IPS-11a (cell line): ENCODE measurements around the gene FAM124B.

Experiments used
- H3K4me3 ChIP-seq: one replicate; pipeline ENCODE4 v1.5.1; 2013; ENCODE audit warnings: low read depth, low read length, control low read depth

Gene FAM124B, protein sequence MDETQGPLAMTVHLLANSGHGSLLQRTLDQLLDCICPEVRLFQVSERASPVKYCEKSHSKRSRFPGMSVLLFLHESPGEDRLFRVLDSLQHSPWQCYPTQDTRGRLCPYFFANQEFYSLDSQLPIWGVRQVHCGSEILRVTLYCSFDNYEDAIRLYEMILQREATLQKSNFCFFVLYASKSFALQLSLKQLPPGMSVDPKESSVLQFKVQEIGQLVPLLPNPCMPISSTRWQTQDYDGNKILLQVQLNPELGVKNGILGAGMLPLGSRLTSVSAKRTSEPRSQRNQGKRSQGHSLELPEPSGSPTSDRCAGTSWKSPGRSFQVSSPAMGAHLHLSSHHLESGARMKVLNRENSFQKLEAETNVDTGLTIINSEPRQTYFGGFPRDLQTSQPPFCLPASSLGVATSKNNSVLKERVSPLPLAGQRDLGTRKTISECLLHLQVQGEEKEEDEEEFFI

GRCh38 chr2:224401641-224402342 lies at the start of gene FAM124B:
Gene FAM124B, minus strand, starts transcription at chr2:224402107. Its CDS starts 339 bp downstream, at chr2:224401768.
- H3K4me3 ChIP-seq = no peak within 1 kb of the TSS

- no peak overlapping the region for H3K4me3 ChIP-seq
Measured at GRCh38 chr2:224449212-224450147, 47.6 kb upstream of the FAM124B start.

DNA sequence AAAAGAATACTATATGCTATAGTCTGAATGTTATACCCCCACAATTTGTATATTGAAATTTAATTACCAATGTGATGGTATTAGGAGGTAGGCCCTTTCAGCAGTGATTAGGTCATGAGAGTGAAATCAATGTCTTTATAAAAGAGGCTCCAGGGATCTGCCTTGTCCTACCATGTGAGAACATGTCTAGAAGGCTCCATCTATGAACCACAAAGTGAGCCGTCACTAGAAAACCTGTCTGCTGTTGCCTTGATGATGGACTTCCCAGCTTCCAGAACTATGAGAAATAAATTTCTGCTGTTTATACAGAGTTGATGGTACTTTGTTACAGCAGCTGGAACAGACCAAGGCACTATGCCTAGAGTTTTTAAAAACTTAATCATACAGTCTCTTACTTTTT lies 46.3 kb upstream of the FAM124B start:
- no peak overlapping the region for H3K4me3 ChIP-seq

GRCh38 chr2:224444783-224445182 lies 42.9 kb upstream of the FAM124B start:
- no peak overlapping the region for H3K4me3 ChIP-seq

GRCh38 chr2:224444021-224444420 lies 42.1 kb upstream of the FAM124B start:
- H3K4me3 ChIP-seq = no peak overlapping the region

- H3K4me3 ChIP-seq = no peak overlapping the region
Measured at GRCh38 chr2:224442071-224442967, 40.4 kb upstream of the FAM124B start.

DNA sequence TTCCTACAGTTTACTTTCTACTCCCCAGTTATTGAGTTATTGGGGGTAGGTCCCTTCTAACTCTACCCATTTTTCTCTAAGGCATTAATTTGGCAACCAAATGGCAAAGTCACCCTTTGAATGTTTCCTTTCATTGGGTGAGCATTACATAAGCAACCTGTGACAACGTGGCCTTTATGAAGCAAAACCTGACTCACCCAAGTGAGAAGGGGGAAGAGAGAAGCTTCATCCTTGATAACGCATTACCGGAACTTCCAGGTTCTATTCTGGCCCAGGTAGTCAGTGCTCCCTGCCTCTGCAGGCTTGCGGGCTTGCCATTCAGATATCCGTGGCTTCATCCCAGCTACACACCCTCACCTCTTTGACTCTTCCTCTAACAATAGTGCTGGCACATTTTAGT lies 39.1 kb upstream of the FAM124B start:
- no peak overlapping the region for H3K4me3 ChIP-seq

DNA sequence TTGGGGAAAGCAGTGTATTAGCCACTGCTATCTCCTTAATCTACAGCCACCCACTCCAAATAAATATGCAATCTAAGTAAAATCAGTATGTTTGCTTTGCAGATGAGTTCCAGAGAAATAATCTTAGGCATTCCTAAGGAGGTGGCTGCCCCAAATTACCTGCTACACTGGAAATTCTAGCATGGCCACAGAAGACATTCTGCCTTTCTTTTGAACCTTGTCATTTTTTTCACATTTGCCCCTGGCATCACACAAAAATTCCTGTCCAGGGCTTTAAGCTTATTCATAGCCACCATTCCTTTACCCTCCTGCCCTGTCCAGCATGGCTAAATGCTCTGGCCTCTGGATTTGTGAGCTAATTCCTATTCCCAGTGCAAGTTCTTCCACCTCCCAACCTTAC lies 36.8 kb upstream of the FAM124B start:
- H3K4me3 ChIP-seq = no peak overlapping the region

GRCh38 chr2:224436634-224437033 lies 34.7 kb upstream of the FAM124B start:
- no peak overlapping the region for H3K4me3 ChIP-seq

- H3K4me3 ChIP-seq = no peak overlapping the region
Measured at GRCh38 chr2:224434618-224435017, 32.7 kb upstream of the FAM124B start.

DNA sequence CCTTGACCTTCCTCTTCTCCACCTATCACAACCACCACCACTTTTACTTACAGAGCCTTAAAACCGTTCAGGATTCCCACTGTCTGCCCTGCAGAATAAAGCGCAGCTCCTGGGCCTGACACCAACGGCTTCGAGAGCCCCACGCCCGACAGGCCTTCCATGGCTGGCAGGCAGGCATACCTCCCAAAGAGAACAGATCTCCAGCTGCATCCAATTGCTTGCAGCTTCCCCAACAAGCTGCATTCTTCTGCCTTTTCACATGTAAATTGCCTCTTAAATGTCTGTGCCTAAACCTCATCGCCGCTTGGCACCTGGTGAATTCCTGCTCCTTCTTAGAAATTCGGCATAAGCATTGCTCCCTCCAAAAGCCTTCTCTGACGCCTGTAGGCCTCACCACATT lies 31.5 kb upstream of the FAM124B start:
- H3K4me3 ChIP-seq = no peak overlapping the region

GRCh38 chr2:224432003-224432579 lies 30.2 kb upstream of the FAM124B start:
- H3K4me3 ChIP-seq = no peak overlapping the region

GRCh38 chr2:224429441-224429810 lies 27.5 kb upstream of the FAM124B start:
- no peak overlapping the region for H3K4me3 ChIP-seq

- H3K4me3 ChIP-seq = no peak overlapping the region
Measured at GRCh38 chr2:224428787-224429440, 27.0 kb upstream of the FAM124B start.

DNA sequence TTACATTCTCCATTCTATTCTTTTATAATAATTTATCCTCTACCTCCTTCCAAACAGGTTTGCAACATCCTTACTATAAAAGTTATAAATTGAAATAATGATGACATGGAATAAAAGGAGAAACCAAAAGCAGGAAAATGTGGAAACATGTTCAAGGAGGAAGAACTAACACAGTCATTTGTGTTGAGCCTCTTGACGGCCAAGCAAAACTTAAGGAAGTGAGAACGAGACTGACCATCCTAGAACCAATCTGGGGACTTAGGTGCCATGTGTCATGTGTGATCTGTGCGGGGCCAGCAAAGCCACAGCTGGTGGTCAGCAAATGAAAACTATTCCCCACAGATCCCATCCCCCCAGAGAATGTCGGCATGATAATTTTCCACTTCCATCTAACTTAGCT lies 25.6 kb upstream of the FAM124B start:
- no peak overlapping the region for H3K4me3 ChIP-seq

DNA sequence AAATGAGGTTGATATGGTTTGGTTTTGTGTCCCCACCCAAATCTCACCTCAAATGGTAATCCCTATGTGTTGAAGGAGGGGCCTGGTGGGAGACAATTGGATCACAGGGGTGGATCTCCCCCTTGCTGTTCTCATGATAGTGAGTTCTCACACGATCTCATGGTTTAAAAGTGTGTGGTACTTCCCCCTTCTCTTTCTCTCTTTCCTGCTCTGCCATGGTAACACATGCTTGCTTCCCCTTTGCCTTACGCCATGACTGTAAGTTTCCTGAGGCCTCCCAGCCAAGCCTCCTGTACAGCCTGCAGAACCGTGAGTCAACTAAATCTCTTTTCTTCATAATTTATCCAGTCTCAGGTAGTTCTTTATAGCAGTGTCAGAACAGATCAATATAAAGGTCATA lies 24.7 kb upstream of the FAM124B start:
- no peak overlapping the region for H3K4me3 ChIP-seq

GRCh38 chr2:224421065-224421464 lies 19.2 kb upstream of the FAM124B start:
- H3K4me3 ChIP-seq = no peak overlapping the region

- H3K4me3 ChIP-seq = no peak overlapping the region
Measured at GRCh38 chr2:224417947-224418346, 16.0 kb upstream of the FAM124B start.

- no peak overlapping the region for H3K4me3 ChIP-seq
Measured at GRCh38 chr2:224417361-224417729, 15.4 kb upstream of the FAM124B start.
